NB4 (cell line): ENCODE measurements around the gene SATL1.

Experiments used
- CTCF ChIP-seq: IDR thresholded peaks from one replicate; pipeline ENCODE4 v1.5.1; 2012; ENCODE audit warnings: low read depth, low read length
- MAX ChIP-seq: IDR thresholded peaks from 2 replicates; pipeline ENCODE4 v1.6.1; 2011; ENCODE audit warnings: low read depth, low read length
- POLR2A ChIP-seq: IDR thresholded peaks from 2 replicates; pipeline ENCODE4 v1.6.1; 2011; ENCODE audit warnings: mild to moderate bottlenecking; ENCODE audit not compliant: insufficient read length; ENCODE audit errors: extremely low read depth

DNA sequence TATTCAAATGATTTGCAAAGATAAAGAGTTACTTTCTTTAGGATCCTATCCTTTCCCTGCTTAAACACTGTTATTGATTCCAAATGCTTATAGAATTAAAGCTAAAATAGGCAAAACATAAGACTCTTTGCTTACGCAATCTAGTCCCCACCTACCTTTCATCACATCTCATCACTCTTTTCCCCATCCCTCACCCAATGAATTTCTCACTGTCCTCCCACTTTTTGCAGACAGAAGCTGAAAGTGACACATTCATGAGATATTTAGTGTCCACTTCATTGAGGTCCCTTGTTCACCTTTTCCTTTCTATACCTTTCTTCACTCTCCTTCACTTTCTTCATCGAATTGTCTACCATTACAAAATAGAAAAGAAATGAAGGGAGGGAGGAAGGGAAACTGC lies 424 bp downstream of the SATL1 start:
- TF ChIP-seq CTCF (no peak), MAX (no peak), POLR2A (no peak)
